Astrocyte (in vitro differentiated cells and primary cell): ENCODE results near the gene DNPH1.

Experiments used
- CTCF ChIP-seq: IDR thresholded peaks from 2 replicates; pipeline ENCODE4 v1.5.1; 2011; ENCODE audit warnings: low read depth, mild to moderate bottlenecking, inconsistent platforms, low read length, moderate library complexity; ENCODE audit not compliant: insufficient read depth
- EZH2 ChIP-seq: IDR thresholded peaks from 2 replicates; pipeline ENCODE4 v1.6.1; 2012; ENCODE audit warnings: mild to moderate bottlenecking, low read length, inconsistent platforms; ENCODE audit not compliant: insufficient read depth

DNA sequence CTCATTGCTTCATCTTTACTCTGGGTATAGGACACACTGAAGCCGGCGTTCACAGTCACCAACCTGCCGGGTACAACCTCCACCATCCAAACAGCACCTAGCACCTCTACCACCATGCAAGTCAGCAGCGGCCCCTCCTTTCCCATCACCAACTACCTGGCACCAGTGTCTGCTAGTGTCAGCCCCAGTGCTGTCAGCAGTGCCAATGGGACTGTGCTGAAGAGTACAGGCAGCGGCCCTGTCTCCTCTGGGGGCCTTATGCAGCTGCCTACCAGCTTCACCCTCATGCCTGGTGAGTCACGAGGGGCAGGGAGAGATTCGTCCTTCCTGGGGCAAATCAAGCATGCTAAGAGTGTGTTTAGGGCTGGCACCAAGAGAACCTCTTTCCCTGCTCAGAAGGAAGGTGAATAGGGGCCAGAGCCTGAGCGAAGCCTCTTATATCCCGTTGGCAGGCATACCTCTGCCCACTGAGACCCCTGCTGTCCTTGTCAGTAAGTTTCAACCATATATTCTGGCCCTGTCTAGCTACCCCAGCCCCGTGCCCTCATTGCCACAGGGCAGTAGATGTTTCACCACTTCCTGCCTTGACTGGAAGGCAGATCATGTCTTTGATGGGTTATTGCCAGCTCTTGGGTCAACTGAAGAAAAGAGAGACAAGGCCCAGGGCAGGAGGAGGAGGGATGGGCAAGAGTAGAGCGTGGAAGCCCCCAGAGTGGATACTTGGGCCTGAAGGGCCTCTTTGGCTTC is 53.4 kb downstream of the DNPH1 start:
- TF ChIP-seq CTCF, result no peak
- TF ChIP-seq EZH2, result no peak
